ENCODE data around the gene MUS81. TPM values are rescaled to one million over a fixed set of nuclear protein-coding genes. Genes with fewer than 3 reads are reported as not detected.
A peak's percentile ranks its signal among the peaks of the same experiment; 100 is the strongest.

MUS81 gene
- total and polyA plus RNA-seq, 7 experiments from 2014 or later = 18.3 to 117 (median 68.8) TPM

DNA sequence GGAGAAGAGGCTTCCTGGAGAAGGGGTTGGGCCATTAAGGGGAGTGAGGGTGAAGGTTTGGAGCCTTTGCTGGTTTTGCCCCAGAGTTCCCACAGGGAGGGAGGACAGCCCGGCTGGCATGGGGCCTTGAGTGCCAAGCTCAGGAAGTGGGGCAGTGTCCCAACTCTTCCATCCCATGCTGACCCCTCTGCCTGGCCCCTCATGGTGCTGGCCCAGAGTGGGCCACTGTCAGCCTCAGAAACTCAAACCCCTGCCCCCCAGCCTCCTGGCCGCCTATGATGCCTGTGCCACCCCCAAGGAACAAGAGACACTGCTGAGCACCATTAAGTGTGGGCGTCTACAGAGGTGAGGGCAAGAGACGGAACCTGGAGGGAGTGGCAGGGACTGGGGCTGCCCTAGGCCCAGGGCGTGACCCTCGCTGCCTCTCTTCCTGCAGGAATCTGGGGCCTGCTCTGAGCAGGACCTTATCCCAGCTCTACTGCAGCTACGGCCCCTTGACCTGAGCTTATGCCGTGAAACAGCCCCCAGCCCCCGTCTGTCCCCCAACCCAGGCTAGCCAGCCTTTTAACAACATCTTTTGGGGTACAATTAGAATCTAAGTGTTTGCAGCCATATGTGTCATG lies 5.4 kb downstream of the MUS81 start:
- H3K4me3 ChIP-seq (ENCODE audit: low read length) = no peak overlapping the region
- no peaks in the 10 kb centered on the region for H3K27me3 ChIP-seq (ENCODE audit: control insufficient read depth in 2 of 2, insufficient read depth in 2 of 2, low read length in 2 of 2)
- no peaks in the 10 kb centered on the region for H3K9me3 ChIP-seq (ENCODE audit: control insufficient read depth in 2 of 3, low read length in 3 of 3)
- peaks cover 16 to 31% (median 18%) of the 10 kb centered on the region in 7 donors for H3K4me1 Mint-ChIP-seq
- peaks cover 5 to 56% (median 12%) of the 10 kb centered on the region in 3 experiments for H3K36me3 ChIP-seq (ENCODE audit: control insufficient read depth in 2 of 3, insufficient read depth in 3 of 3, low read length in 3 of 3)
- no peak for DNase-seq
- peaks cover 0 to 16% (median 6%) of the 10 kb centered on the region in 5 donors for H3K36me3 Mint-ChIP-seq
- H3K4me3 Mint-ChIP-seq = no peak overlapping the region
- no peak overlapping the region for H3K27ac ChIP-seq (ENCODE audit: low read depth, low read length)
- ChIA-PET POLR2A (interaction anchor here (12.9 kb wide), 1 partner anchor 23 kb away, joined by 316 read pairs; the partner anchor contains the start of genes CCDC85B and FIBP), CTCF (interaction anchor here (2.1 kb wide), 1 partner anchor 19 kb away, joined by 9 read pairs; no protein-coding TSS in a partner anchor)
- no peaks in the 10 kb centered on the region for H3K9me3 Mint-ChIP-seq
- intact Hi-C loops (cut with micrococcal nuclease) = no loop called here
- H3K27me3 Mint-ChIP-seq = no peaks in the 10 kb centered on the region
- peak overlapping the region in 1 of 9 donors; percentile 9 for H3K27ac Mint-ChIP-seq
- no peak for ATAC-seq
- H3K4me1 ChIP-seq (ENCODE audit: control insufficient read depth in 2 of 2, insufficient read depth in 2 of 2, low read length in 2 of 2) = peaks cover 12 to 16% of the 10 kb centered on the region in 2 donors

DNA sequence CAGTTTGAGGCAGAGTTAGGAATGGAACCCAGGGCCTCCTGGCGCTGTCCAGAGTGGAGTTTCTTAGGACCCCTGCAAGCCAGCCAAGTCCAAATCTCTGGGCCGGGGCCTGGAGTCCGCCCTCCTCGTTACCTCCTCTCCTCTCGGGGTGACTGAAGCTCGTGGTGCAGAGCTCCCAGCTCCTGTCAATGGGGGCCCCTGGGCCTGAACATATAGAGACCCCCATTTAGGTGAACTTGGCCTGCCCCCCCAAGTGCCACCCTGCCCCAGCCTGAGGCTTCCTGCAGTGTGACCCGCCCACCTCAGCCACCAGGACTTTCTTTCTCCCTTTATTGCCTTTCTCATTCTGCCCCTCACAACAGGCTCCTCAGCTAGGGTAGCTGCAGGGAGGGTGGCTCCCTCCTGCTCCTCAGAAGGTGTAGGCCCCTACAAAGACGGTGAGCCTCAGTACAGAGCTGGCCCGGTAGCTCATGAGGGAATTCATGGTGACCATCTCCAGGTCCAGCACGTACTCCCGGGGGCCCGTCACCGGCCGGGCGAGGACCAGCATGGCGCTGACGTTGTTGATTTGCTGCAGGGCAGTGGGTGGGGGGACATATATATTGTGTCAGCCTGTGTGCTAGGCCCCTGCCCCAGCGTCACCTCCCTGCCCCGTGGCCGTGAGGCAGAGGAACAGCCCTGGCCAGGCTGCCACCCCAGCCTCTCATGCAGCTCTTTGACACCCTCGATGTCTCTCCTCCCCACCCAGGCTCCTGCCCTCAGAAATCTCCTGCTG lies 6.5 kb downstream of the MUS81 start:
- DNase-seq (peak in 1 of 9 donors; percentile 8), ATAC-seq (no peak)
- Mint-ChIP-seq H3K4me3 (no peak overlapping the region), H3K4me1 (peaks cover 13 to 27% (median 15%) of the 10 kb centered on the region in 7 donors), H3K27ac (peak overlapping the region in 2 of 9 donors; percentile 57 to 59), H3K9me3 (no peaks in the 10 kb centered on the region), H3K27me3 (no peaks in the 10 kb centered on the region), H3K36me3 (peaks cover 0 to 16% (median 6%) of the 10 kb centered on the region in 5 donors)
- POLR2A ChIA-PET = interaction anchor here (12.9 kb wide), 1 partner anchor 22 kb away, joined by 316 read pairs; the partner anchor contains the start of genes CCDC85B and FIBP
- intact Hi-C loops (cut with micrococcal nuclease) = no loop called here
- peaks cover 11 to 14% of the 10 kb centered on the region in 2 donors for H3K4me1 ChIP-seq (ENCODE audit: control insufficient read depth in 2 of 2, insufficient read depth in 2 of 2, low read length in 2 of 2)
- no peak overlapping the region for H3K4me3 ChIP-seq (ENCODE audit: low read length)
- no peak overlapping the region for H3K27ac ChIP-seq (ENCODE audit: low read depth, low read length)
- CTCF ChIA-PET = interaction anchor here (1.2 to 2.1 kb wide), 2 partner anchors 18 to 21 kb away, joined by 4 to 9 read pairs; partner anchors contain the start of gene FIBP
- H3K9me3 ChIP-seq (ENCODE audit: control insufficient read depth in 2 of 3, low read length in 3 of 3) = no peaks in the 10 kb centered on the region
- H3K36me3 ChIP-seq (ENCODE audit: control insufficient read depth in 2 of 3, insufficient read depth in 3 of 3, low read length in 3 of 3) = peaks cover 5 to 55% (median 12%) of the 10 kb centered on the region in 3 experiments
- no peaks in the 10 kb centered on the region for H3K27me3 ChIP-seq (ENCODE audit: control insufficient read depth in 2 of 2, insufficient read depth in 2 of 2, low read length in 2 of 2)

DNA sequence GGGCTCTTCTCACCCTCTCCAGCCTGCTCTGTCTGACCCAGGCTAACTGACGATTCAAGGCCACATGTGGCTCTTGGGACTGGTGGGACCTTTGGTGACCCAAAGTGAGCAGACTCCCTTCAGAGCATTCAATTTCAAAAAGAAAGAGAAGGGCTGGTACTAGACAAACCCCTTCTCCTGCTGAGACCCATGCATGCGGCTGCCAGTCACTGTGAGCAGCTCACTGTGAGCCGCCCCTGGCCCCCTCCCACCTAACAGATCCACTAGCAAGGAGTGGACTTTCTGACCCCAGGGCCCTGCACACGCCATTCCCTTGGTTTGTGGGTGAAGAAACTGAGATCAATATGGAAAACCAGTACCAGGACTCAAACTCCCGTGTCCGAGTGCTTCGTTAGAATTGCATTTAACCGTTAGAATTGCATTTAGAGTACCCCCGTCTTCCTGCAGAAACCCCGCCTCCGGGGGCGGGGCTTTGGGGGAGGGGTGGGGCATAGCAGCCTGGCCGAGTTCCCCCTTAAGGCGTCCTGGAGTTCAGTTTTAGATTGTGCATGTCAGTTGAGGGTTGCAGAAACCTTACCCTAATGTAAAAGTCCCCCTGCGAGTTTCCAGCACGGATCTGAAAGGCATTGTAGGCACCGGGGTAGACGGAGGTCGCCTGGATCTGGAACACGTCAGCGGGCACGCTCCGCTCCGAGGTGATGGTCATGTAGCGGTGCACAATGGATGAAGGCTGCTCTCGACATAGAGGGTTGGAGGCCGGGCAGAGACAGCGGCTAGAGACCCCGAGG lies 7.2 kb downstream of the MUS81 start:
- no peaks in the 10 kb centered on the region for H3K9me3 ChIP-seq (ENCODE audit: control insufficient read depth in 2 of 3, low read length in 3 of 3)
- intact Hi-C loops (cut with micrococcal nuclease) = loop anchor here in 1 of 2 donors (1.0 kb wide), 1 partner anchor 7 kb away; the partner anchor contains the start of gene MUS81
- peaks cover 4 to 47% (median 4%) of the 10 kb centered on the region in 3 experiments for H3K36me3 ChIP-seq (ENCODE audit: control insufficient read depth in 2 of 3, insufficient read depth in 3 of 3, low read length in 3 of 3)
- Mint-ChIP-seq H3K27ac (peak overlapping the region in 4 of 9 donors; percentile 16 to 59 (median 38)), H3K36me3 (peaks cover 0 to 15% (median 4%) of the 10 kb centered on the region in 5 donors), H3K4me3 (no peak overlapping the region), H3K4me1 (peaks cover 11 to 23% (median 13%) of the 10 kb centered on the region in 7 donors), H3K9me3 (no peaks in the 10 kb centered on the region), H3K27me3 (no peaks in the 10 kb centered on the region)
- ATAC-seq (no peak), DNase-seq (peak in 1 of 9 donors; percentile 8)
- no peak overlapping the region for H3K4me3 ChIP-seq (ENCODE audit: low read length)
- POLR2A ChIA-PET = interaction anchor here (4.8 to 12.9 kb wide), 2 partner anchors 7 to 22 kb away, joined by 109 to 316 read pairs; partner anchors contain the start of genes CCDC85B, CFL1, FIBP and MUS81
- no peak overlapping the region for H3K27ac ChIP-seq (ENCODE audit: low read depth, low read length)
- peaks cover 5 to 10% of the 10 kb centered on the region in 2 donors for H3K4me1 ChIP-seq (ENCODE audit: control insufficient read depth in 2 of 2, insufficient read depth in 2 of 2, low read length in 2 of 2)
- CTCF ChIA-PET = interaction anchor here (1.2 kb wide), 1 partner anchor 21 kb away, joined by 4 read pairs; the partner anchor contains the start of gene FIBP
- no peaks in the 10 kb centered on the region for H3K27me3 ChIP-seq (ENCODE audit: control insufficient read depth in 2 of 2, insufficient read depth in 2 of 2, low read length in 2 of 2)

DNA sequence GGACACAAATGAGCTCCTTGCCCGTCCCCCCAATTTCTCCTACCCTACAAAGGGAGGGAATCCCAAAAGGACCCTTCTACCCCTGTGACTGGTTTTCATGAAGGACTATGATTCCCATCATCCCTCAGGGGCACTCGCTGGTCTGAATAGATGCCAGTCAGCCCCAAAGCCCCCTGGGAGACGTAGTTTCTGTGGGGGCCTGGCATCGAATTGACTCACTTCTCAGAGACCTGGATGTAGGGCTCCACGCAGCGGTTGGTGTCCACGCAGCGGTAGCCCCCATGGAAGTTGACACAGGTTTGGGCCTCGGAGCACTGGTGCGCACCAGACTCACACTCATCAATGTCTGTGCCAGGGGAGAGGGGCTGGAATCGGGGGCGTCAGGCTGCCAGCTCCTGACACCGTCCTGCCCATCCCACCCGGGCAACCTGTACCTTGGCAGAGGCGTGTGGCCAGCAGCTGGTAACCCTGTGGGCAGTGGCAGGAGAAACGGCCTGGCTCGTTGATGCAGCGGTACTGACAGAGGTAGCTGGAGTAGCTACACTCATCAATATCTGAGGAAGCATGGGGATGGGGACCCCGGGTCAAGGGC lies 7.9 kb downstream of the MUS81 start:
- H3K4me3 ChIP-seq (ENCODE audit: low read length) = no peak overlapping the region
- peak overlapping the region in 2 of 9 donors; percentile 56 to 59 for H3K27ac Mint-ChIP-seq
- CTCF ChIA-PET = interaction anchor here (1.6 to 4.7 kb wide), 3 partner anchors 8 to 21 kb away, joined by 5 to 38 read pairs (median 30); partner anchors contain the start of genes FIBP and MUS81
- POLR2A ChIA-PET = interaction anchor here (0.7 to 12.9 kb wide), 4 partner anchors 7 to 28 kb away, joined by 3 to 316 read pairs (median 57); partner anchors contain the start of genes CCDC85B, CFL1, FIBP and MUS81
- peaks cover 0 to 3% (median 0%) of the 10 kb centered on the region in 5 donors for H3K27me3 Mint-ChIP-seq
- H3K27me3 ChIP-seq (ENCODE audit: control insufficient read depth in 2 of 2, insufficient read depth in 2 of 2, low read length in 2 of 2) = no peaks in the 10 kb centered on the region
- H3K36me3 ChIP-seq (ENCODE audit: control insufficient read depth in 2 of 3, insufficient read depth in 3 of 3, low read length in 3 of 3) = peaks cover 0 to 41% (median 0%) of the 10 kb centered on the region in 3 experiments
- intact Hi-C loops (cut with micrococcal nuclease) = loop anchor here in 1 of 2 donors (1.0 kb wide), 1 partner anchor 8 kb away; the partner anchor contains the start of gene MUS81
- H3K27ac ChIP-seq (ENCODE audit: low read depth, low read length) = no peak overlapping the region
- H3K4me1 ChIP-seq (ENCODE audit: control insufficient read depth in 2 of 2, insufficient read depth in 2 of 2, low read length in 2 of 2) = peaks cover 8 to 10% of the 10 kb centered on the region in 2 donors
- H3K36me3 Mint-ChIP-seq = peaks cover 0 to 11% (median 0%) of the 10 kb centered on the region in 5 donors
- no peaks in the 10 kb centered on the region for H3K9me3 Mint-ChIP-seq
- peaks cover 11 to 21% (median 14%) of the 10 kb centered on the region in 7 donors for H3K4me1 Mint-ChIP-seq
- ATAC-seq (peak; percentile 62), DNase-seq (peak in 3 of 9 donors; percentile 28 to 45 (median 31))
- H3K9me3 ChIP-seq (ENCODE audit: control insufficient read depth in 2 of 3, low read length in 3 of 3) = no peaks in the 10 kb centered on the region
- H3K4me3 Mint-ChIP-seq = no peak overlapping the region

DNA sequence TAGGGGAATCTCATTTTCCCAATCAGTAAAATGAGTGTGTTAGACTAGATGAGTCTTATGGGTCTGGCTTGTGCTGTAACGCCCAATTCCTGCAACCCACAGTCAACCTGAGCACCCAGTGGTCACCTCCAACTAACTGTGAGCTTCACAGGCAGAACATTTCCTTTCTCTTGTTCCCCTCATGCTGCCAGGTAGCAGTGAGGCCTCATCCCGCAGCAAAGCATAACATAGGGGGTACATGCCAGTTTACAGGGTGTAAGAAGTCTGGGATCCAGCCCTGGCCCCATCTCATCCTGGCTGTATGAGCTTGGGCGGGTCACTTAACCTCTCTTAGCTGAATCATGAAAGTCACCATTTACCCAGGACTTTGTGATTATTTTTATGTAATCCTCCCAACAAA lies 8.7 kb downstream of the MUS81 start:
- Mint-ChIP-seq H3K27ac (peak overlapping the region in 1 of 9 donors; percentile 39), H3K4me3 (no peak overlapping the region), H3K9me3 (no peaks in the 10 kb centered on the region), H3K4me1 (peaks cover 13 to 27% (median 16%) of the 10 kb centered on the region in 7 donors), H3K36me3 (peaks cover 0 to 9% (median 0%) of the 10 kb centered on the region in 5 donors), H3K27me3 (peaks cover 0 to 3% (median 0%) of the 10 kb centered on the region in 5 donors)
- peaks cover 0 to 33% (median 0%) of the 10 kb centered on the region in 3 experiments for H3K36me3 ChIP-seq (ENCODE audit: control insufficient read depth in 2 of 3, insufficient read depth in 3 of 3, low read length in 3 of 3)
- ATAC-seq = no peak
- intact Hi-C loops (cut with micrococcal nuclease) = loop anchor here in 1 of 2 donors (1.0 kb wide), 1 partner anchor 9 kb away; the partner anchor contains the start of gene MUS81
- no peak overlapping the region for H3K4me3 ChIP-seq (ENCODE audit: low read length)
- DNase-seq = no peak
- H3K27ac ChIP-seq (ENCODE audit: low read depth, low read length) = no peak overlapping the region
- H3K27me3 ChIP-seq (ENCODE audit: control insufficient read depth in 2 of 2, insufficient read depth in 2 of 2, low read length in 2 of 2) = no peaks in the 10 kb centered on the region
- no peaks in the 10 kb centered on the region for H3K9me3 ChIP-seq (ENCODE audit: control insufficient read depth in 2 of 3, low read length in 3 of 3)
- ChIA-PET POLR2A (interaction anchor here (0.7 to 12.9 kb wide), 4 partner anchors 8 to 27 kb away, joined by 3 to 316 read pairs (median 57); partner anchors contain the start of genes CCDC85B, CFL1, FIBP and MUS81), CTCF (interaction anchor here (0.9 to 4.7 kb wide), 4 partner anchors 9 to 20 kb away, joined by 3 to 38 read pairs (median 18); partner anchors contain the start of genes FIBP and MUS81)
- peaks cover 10 to 13% of the 10 kb centered on the region in 2 donors for H3K4me1 ChIP-seq (ENCODE audit: control insufficient read depth in 2 of 2, insufficient read depth in 2 of 2, low read length in 2 of 2)
